Liver (tissue), 9 donors: ENCODE data around the gene CHRNE. TPM values are rescaled to one million over a fixed set of nuclear protein-coding genes. Genes with fewer than 3 reads are reported as not detected.
A peak's percentile ranks its signal among the peaks of the same experiment; 100 is the strongest.
"Not testable (repeated sequence)": the region's sequence is repeated elsewhere in the genome, so short reads cannot be mapped to it uniquely, and the experiment has no call there.

Experiments
- DNase-seq: peaks from one replicate; pipeline ENCODE4 v3.0.0-alpha.2; 2017; ENCODE audit warnings: low spot score
- H3K27ac ChIP-seq, 2 donors: one replicate each; pipeline ENCODE4 v1.7.0; 2013; ENCODE audit warnings: inconsistent platforms in 2 of 2, low read length in 2 of 2, control low read depth in 1 of 2, low read depth in 1 of 2, mild to moderate bottlenecking in 1 of 2
- H3K27me3 ChIP-seq, 4 donors: one replicate each; pipeline versions ENCODE4 v1.6.1 to v1.7.0; 2013; ENCODE audit warnings: low read length in 3 of 4, inconsistent platforms in 1 of 4, mild to moderate bottlenecking in 1 of 4, moderate library complexity in 1 of 4; ENCODE audit not compliant: control insufficient read depth in 4 of 4, insufficient read depth in 4 of 4
- H3K36me3 ChIP-seq, 4 donors: one replicate each; pipeline versions ENCODE4 v1.6.1 to v1.7.0; 2013; ENCODE audit warnings: low read length in 3 of 4, mild to moderate bottlenecking in 3 of 4, low read depth in 1 of 4, moderate library complexity in 1 of 4; ENCODE audit not compliant: control insufficient read depth in 4 of 4, insufficient read depth in 3 of 4
- H3K4me1 ChIP-seq, 4 donors: one replicate each; pipeline versions ENCODE4 v1.6.1 to v1.7.0; 2013; ENCODE audit warnings: low read length in 3 of 4, mild to moderate bottlenecking in 3 of 4, moderate library complexity in 1 of 4; ENCODE audit not compliant: control insufficient read depth in 4 of 4, insufficient read depth in 4 of 4
- H3K4me3 ChIP-seq, 3 donors: one replicate each; pipeline versions ENCODE4 v1.6.1 to v1.7.0; 2013; ENCODE audit warnings: low read length in 3 of 3, control low read depth in 1 of 3, low read depth in 1 of 3, mild to moderate bottlenecking in 1 of 3
- H3K9ac ChIP-seq, 2 donors: one replicate each; pipeline ENCODE4 v1.7.0; 2013; ENCODE audit warnings: low read length in 2 of 2, mild to moderate bottlenecking in 2 of 2, moderate library complexity in 2 of 2, control low read depth in 1 of 2, low read depth in 1 of 2
- H3K9me3 ChIP-seq, 4 donors: one replicate each; pipeline versions ENCODE4 v1.6.1 to v1.7.0; 2013; ENCODE audit warnings: low read length in 3 of 4; ENCODE audit not compliant: control insufficient read depth in 4 of 4
- ATF3 ChIP-seq: IDR thresholded peaks from 2 replicates; pipeline ENCODE4 v1.6.1; 2016; ENCODE audit warnings: antibody characterized with exemption
- CTCF ChIP-seq: fragments of 150-350 bp; IDR thresholded peaks from 2 replicates; pipeline ENCODE4 v1.5.1; 2017; ENCODE audit warnings: improper control_type of control experiment, low read depth, low read length; ENCODE audit not compliant: missing input control
- EGR1 ChIP-seq, 2 donors: IDR thresholded peaks; 2 replicates each; pipeline ENCODE4 v1.6.1; 2016 to 2018; ENCODE audit warnings: antibody characterized with exemption in 2 of 2, low read depth in 2 of 2
- FOXA1 ChIP-seq: IDR thresholded peaks from 2 replicates; pipeline ENCODE4 v1.6.1; 2016; ENCODE audit warnings: antibody characterized with exemption
- FOXA2 ChIP-seq: IDR thresholded peaks from 2 replicates; pipeline ENCODE4 v1.6.1; 2016; ENCODE audit warnings: antibody characterized with exemption
- GABPA ChIP-seq, 2 donors: IDR thresholded peaks in 1 of 2; conservative IDR thresholded peaks in 1 of 2; 2 replicates each; pipeline ENCODE4 v1.6.1; 2016; ENCODE audit warnings: antibody characterized with exemption in 2 of 2, mild to moderate bottlenecking in 1 of 2, moderate library complexity in 1 of 2
- HNF4G ChIP-seq: IDR thresholded peaks from 2 replicates; pipeline ENCODE4 v1.6.1; 2016; ENCODE audit warnings: antibody characterized with exemption
- JUND ChIP-seq, 2 donors: IDR thresholded peaks; 2 replicates each; pipeline ENCODE4 v1.6.1; 2016; ENCODE audit warnings: antibody characterized with exemption in 2 of 2
- MAX ChIP-seq: IDR thresholded peaks from 2 replicates; pipeline ENCODE4 v1.6.1; 2016; ENCODE audit warnings: antibody characterized with exemption
- NR2F2 ChIP-seq: IDR thresholded peaks from 2 replicates; pipeline ENCODE4 v1.6.1; 2016; ENCODE audit warnings: antibody characterized with exemption
- RAD21 ChIP-seq, 2 donors: IDR thresholded peaks; 2 replicates each; pipeline ENCODE4 v1.6.1; 2016; ENCODE audit warnings: antibody characterized with exemption in 2 of 2, mild to moderate bottlenecking in 2 of 2
- RXRA ChIP-seq, 2 donors: IDR thresholded peaks; 2 replicates each; pipeline ENCODE4 v1.6.1; 2017 to 2018; ENCODE audit warnings: antibody characterized with exemption in 2 of 2, mild to moderate bottlenecking in 1 of 2
- SP1 ChIP-seq: IDR thresholded peaks from 2 replicates; pipeline ENCODE4 v1.6.1; 2018; ENCODE audit warnings: antibody characterized with exemption, mild to moderate bottlenecking
- TAF1 ChIP-seq: conservative IDR thresholded peaks from 2 replicates; pipeline ENCODE4 v1.6.1; 2016; ENCODE audit warnings: antibody characterized with exemption, mild to moderate bottlenecking
- YY1 ChIP-seq: IDR thresholded peaks from 2 replicates; pipeline ENCODE4 v1.6.1; 2016; ENCODE audit warnings: antibody characterized with exemption, mild to moderate bottlenecking
- ZBTB33 ChIP-seq: IDR thresholded peaks from 2 replicates; pipeline ENCODE4 v1.6.1; 2016; ENCODE audit warnings: antibody characterized with exemption
- WGBS: extraction: QIAGEN DNeasy Blood & Tissue Kit; methylation state at CpG from one replicate; pipeline ENCODE4 v1.1.7; 2013; 5-methylcytosine and 5-hydroxymethylcytosine counted together
- polyA plus RNA-seq, 2 donors: library from polyadenylated mRNA; stranded (reverse) in 1 of 2; unstranded in 1 of 2; fragments of 200-250 nt in 1 of 2; fragments of >200 nt in 1 of 2; fragmentation: Nextera tagmentation in 1 of 2; extraction: Ambion mirVana in 1 of 2; gene quantifications; one replicate each; pipeline versions ENCODE4 v1.2.1 to v1.2.3, GENCODE V29; 2013 to 2015
- total RNA-seq, 2 donors: library from RNA; depleted of rRNA; stranded (reverse); fragments of >200 nt; gene quantifications; one replicate each; pipeline ENCODE4 v1.2.3, GENCODE V29; 2014
- TF ChIP-seq, protein P1 (sequence below): IDR thresholded peaks from 2 replicates; pipeline ENCODE4 v1.6.1; 2016; ENCODE audit warnings: antibody characterized with exemption, mild to moderate bottlenecking
- donor health status: healthy.
- donor health status: healthy.
- donor health status: healthy.
- donor health status: healthy.
- donor health status: healthy.

The CHRNE gene
- total and polyA plus RNA-seq, 4 donors = 0.19 to 3.1 (median 0.65) TPM

- Histone ChIP-seq H3K36me3 (no peaks in the 10 kb centered on the region), H3K9me3 (no peaks in the 10 kb centered on the region), H3K27me3 (no peaks in the 10 kb centered on the region), H3K9ac (peak overlapping the region in 1 of 2 donors; percentile 34), H3K27ac (peak overlapping the region; percentile 92 to 95), H3K4me1 (peaks cover 3 to 22% (median 16%) of the 10 kb centered on the region in 4 donors), H3K4me3 (no peak overlapping the region)
- 61% methylated on average over 8 of the region's 8 CpGs for WGBS
- DNase-seq = no peak
- TF ChIP-seq GABPA (IDR thresholded peaks at IDR 0.05 in 1 of 2, conservative IDR thresholded peaks at IDR 0.05 in 1 of 2) = no peak
- no peak for TF ChIP-seq HNF4G
- TF ChIP-seq CTCF = no peak
- TF ChIP-seq, protein P1, sequence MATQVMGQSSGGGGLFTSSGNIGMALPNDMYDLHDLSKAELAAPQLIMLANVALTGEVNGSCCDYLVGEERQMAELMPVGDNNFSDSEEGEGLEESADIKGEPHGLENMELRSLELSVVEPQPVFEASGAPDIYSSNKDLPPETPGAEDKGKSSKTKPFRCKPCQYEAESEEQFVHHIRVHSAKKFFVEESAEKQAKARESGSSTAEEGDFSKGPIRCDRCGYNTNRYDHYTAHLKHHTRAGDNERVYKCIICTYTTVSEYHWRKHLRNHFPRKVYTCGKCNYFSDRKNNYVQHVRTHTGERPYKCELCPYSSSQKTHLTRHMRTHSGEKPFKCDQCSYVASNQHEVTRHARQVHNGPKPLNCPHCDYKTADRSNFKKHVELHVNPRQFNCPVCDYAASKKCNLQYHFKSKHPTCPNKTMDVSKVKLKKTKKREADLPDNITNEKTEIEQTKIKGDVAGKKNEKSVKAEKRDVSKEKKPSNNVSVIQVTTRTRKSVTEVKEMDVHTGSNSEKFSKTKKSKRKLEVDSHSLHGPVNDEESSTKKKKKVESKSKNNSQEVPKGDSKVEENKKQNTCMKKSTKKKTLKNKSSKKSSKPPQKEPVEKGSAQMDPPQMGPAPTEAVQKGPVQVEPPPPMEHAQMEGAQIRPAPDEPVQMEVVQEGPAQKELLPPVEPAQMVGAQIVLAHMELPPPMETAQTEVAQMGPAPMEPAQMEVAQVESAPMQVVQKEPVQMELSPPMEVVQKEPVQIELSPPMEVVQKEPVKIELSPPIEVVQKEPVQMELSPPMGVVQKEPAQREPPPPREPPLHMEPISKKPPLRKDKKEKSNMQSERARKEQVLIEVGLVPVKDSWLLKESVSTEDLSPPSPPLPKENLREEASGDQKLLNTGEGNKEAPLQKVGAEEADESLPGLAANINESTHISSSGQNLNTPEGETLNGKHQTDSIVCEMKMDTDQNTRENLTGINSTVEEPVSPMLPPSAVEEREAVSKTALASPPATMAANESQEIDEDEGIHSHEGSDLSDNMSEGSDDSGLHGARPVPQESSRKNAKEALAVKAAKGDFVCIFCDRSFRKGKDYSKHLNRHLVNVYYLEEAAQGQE = no peak
- TF ChIP-seq NR2F2 = no peak
- no peak for TF ChIP-seq YY1
- TF ChIP-seq FOXA1 = no peak
- no peak for TF ChIP-seq ZBTB33
- no peak for TF ChIP-seq SP1
- TF ChIP-seq EGR1 (IDR thresholded peaks at IDR 0.05; ENCODE audit: low read depth in 2 of 2) = no peak
- TF ChIP-seq JUND (IDR thresholded peaks at IDR 0.05) = no peak
- TF ChIP-seq RXRA (IDR thresholded peaks at IDR 0.05) = no peak
- TF ChIP-seq FOXA2 = no peak
- no peak for TF ChIP-seq ATF3
- TF ChIP-seq MAX = no peak
- TF ChIP-seq RAD21 (IDR thresholded peaks at IDR 0.05) = no peak
- TF ChIP-seq TAF1 = no peak
Observed at GRCh38 chr17:4919511-4920047, 16.7 kb upstream of the CHRNE start.

- not testable (repeated sequence) for H3K27me3 ChIP-seq, H3K4me3 ChIP-seq, H3K36me3 ChIP-seq, H3K9ac ChIP-seq, H3K9me3 ChIP-seq, DNase-seq
- 86% methylated on average over 4 of the region's 4 CpGs for WGBS
- H3K27ac ChIP-seq = peak overlapping the region in 1 of 2 donors; percentile 6
- H3K4me1 ChIP-seq = peaks cover 1 to 19% (median 10%) of the 10 kb centered on the region in 4 donors
Observed at GRCh38 chr17:4914551-4914950, 11.7 kb upstream of the CHRNE start.
